HG02571 (cell line): ENCODE results near the gene CNTLN.
"Not testable (repeated sequence)": the region's sequence is repeated elsewhere in the genome, so short reads cannot be mapped to it uniquely, and the experiment has no call there.

Source experiments
- ATAC-seq: cut with Tn5 transposase; IDR thresholded peaks from one replicate; pipeline ENCODE4 v1.9.1; 2021; ENCODE audit warnings: mild to moderate bottlenecking, moderate library complexity; ENCODE audit not compliant: unreplicated experiment

The CNTLN gene

GRCh38 chr9:17397166-17397728, 262.4 kb downstream of the CNTLN start:
- ATAC-seq: not testable (repeated sequence)

- ATAC-seq: no peak
These were observed 263.5 kb downstream of the CNTLN start for GRCh38 chr9:17398350-17398749.

- no peak for ATAC-seq
These were observed 267.0 kb downstream of the CNTLN start for GRCh38 chr9:17401858-17402257.

GRCh38 chr9:17402309-17402708, 267.5 kb downstream of the CNTLN start:
- ATAC-seq: no peak

- no peak for ATAC-seq
These were observed 268.7 kb downstream of the CNTLN start for GRCh38 chr9:17403539-17403938.

GRCh38 chr9:17414986-17415385, 280.1 kb downstream of the CNTLN start:
- ATAC-seq: no peak

- ATAC-seq: no peak
These were observed 288.3 kb downstream of the CNTLN start for GRCh38 chr9:17422994-17423680.

- ATAC-seq: no peak
These were observed 288.8 kb downstream of the CNTLN start for GRCh38 chr9:17423681-17424011.

GRCh38 chr9:17425384-17425783, 290.5 kb downstream of the CNTLN start:
- no peak for ATAC-seq

- no peak for ATAC-seq
These were observed 298.7 kb downstream of the CNTLN start for GRCh38 chr9:17433526-17433925.

GRCh38 chr9:17436854-17437253, 302.0 kb downstream of the CNTLN start:
- ATAC-seq: no peak

GRCh38 chr9:17437813-17438212, 303.0 kb downstream of the CNTLN start:
- no peak for ATAC-seq

- ATAC-seq: not testable (repeated sequence)
These were observed 310.3 kb downstream of the CNTLN start for GRCh38 chr9:17445126-17445525.

- ATAC-seq: no peak
These were observed 318.9 kb downstream of the CNTLN start for GRCh38 chr9:17453751-17454150.

- peak; percentile 53 for ATAC-seq
These were observed 328.1 kb downstream of the CNTLN start for GRCh38 chr9:17462869-17463464.

GRCh38 chr9:17470036-17470813, 335.4 kb downstream of the CNTLN start:
- ATAC-seq: no peak

- ATAC-seq: no peak
These were observed 337.3 kb downstream of the CNTLN start for GRCh38 chr9:17472126-17472525.

GRCh38 chr9:17476401-17476800, 341.6 kb downstream of the CNTLN start:
- no peak for ATAC-seq

GRCh38 chr9:17477816-17478215, 343.0 kb downstream of the CNTLN start:
- ATAC-seq: no peak

- no peak for ATAC-seq
These were observed 346.1 kb downstream of the CNTLN start for GRCh38 chr9:17480966-17481365.

GRCh38 chr9:17481565-17481964, 346.7 kb downstream of the CNTLN start:
- no peak for ATAC-seq

GRCh38 chr9:17484906-17485305, 350.1 kb downstream of the CNTLN start:
- ATAC-seq: no peak
